GM12891 (cell line): ENCODE measurements around the gene SYNE1.
"Not testable (repeated sequence)": the region's sequence is repeated elsewhere in the genome, so short reads cannot be mapped to it uniquely, and the experiment has no call there.

Experiments used
- DNase-seq: peaks from one replicate; pipeline ENCODE4 v3.0.0; 2011; ENCODE audit warnings: low spot score; ENCODE audit not compliant: insufficient read length
- FAIRE-seq: peaks from 2 replicates; lab custom pipeline; 2011; peaks lifted over from hg19 to GRCh38; lab: Jason Lieb, UNC
- PAX5 ChIP-seq: IDR thresholded peaks from 2 replicates; pipeline ENCODE4 v1.6.1; 2011; ENCODE audit warnings: low read length, moderate library complexity, mild to moderate bottlenecking; ENCODE audit not compliant: insufficient read depth, severe bottlenecking
- POLR2A ChIP-seq: IDR thresholded peaks from 2 replicates; pipeline ENCODE4 v1.6.1; 2011; ENCODE audit warnings: low read depth, low read length, control low read depth
- POLR2AphosphoS5 ChIP-seq: IDR thresholded peaks from 2 replicates; pipeline ENCODE4 v1.6.1; 2011; ENCODE audit warnings: low read depth, low read length, control low read depth
- POU2F2 ChIP-seq: IDR thresholded peaks from 2 replicates; pipeline ENCODE4 v1.6.1; 2011; ENCODE audit warnings: low read depth, mild to moderate bottlenecking, control low read depth, low read length, moderate library complexity
- SPI1 ChIP-seq: IDR thresholded peaks from 2 replicates; pipeline ENCODE4 v1.6.1; 2011; ENCODE audit warnings: low read depth, low read length, control low read depth
- TAF1 ChIP-seq: IDR thresholded peaks from 2 replicates; pipeline ENCODE4 v1.6.1; 2011; ENCODE audit warnings: low read depth, low read length, control low read depth

Gene SYNE1

DNA sequence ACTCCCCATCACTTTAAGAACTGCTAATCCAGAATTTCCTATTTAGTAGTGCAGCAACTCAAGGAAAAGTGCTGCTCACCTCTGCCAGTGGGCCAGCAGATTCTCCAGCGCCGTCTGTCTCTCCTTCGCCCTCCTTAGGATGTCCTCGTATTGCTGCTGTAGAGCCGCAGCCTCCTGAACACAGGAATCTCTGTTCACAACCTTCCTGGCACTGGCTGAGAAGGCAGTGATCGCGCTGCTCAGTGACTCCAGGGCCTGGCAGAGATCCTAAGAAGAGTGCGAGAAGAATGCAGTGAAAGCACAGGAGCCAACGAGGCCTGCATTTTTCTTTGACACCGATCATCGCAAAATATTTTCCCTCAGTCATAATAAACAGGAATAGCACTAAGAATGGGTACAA, 209.0 kb downstream of the SYNE1 start:
- no peak for DNase-seq

DNA sequence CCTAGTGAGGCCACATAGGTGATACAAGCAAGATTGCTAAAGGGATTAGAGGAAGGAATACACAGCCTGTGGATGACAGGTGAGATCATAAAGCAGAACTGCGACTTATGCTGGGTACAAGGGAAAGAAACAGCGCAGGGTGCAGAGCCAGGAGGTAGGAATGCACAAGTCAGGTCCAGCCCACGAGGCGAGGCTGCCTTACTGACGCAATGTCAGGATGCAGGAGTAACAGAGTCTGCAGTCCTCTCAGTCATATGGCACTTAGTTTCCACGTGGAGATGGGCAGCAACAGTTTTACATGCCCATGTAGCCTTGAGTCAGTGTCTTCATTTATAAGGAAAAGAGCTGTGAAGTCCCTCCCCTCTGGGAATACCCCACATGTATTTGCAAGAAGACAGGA, 210.9 kb downstream of the SYNE1 start:
- no peak for DNase-seq
- no peak for TF ChIP-seq POU2F2
- TF ChIP-seq POLR2AphosphoS5 = no peak
- TF ChIP-seq POLR2A = no peak
- no peak for TF ChIP-seq PAX5
- TF ChIP-seq SPI1 = no peak
- TF ChIP-seq TAF1 = no peak
- no peak for FAIRE-seq

More for the DNA sequence above, 209.0 kb downstream of the SYNE1 start:
- FAIRE-seq = no peak
- no peak for TF ChIP-seq POLR2AphosphoS5
- no peak for TF ChIP-seq PAX5
- TF ChIP-seq POLR2A = no peak
- no peak for TF ChIP-seq POU2F2
- TF ChIP-seq SPI1 = no peak
- no peak for TF ChIP-seq TAF1

DNA sequence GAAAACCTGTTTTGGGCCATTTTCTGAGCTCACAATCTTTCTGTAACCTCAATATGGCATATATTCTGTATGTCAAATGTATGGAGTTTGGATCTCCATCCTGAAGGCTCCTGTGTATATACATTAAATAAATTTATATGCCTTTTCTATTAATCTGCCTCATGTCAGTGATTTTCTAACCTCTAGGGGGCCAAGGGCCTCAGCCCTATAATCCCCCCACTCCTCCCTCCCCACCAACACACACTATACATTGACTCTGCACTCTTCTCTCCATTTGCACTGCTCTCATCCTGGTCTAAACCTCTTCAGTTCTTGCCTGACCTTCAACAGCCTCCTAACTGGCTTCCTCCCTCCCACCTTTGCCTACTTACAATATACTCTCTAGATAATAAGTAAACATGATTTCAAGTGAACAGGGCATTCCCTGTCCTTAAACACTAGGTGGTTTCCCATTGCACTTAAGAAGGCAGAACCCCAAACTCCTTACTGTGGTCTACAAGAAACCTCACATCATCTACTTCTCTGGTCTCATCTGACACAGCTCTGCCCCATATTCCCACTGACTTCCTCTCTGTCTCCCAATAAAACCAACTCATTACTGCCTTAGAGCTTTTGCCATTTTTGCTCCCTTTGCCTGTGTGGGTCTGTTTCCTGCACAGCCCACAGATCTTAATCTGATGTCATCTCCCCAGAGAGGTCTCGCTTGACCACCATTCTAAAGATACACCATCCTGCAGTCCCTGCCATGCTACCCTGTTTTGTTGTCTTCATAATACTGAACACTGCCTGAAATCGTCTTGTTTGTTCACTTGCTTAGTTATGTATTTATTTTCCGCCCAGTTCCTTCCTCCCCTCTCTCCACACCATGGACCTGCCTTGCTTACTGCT, 213.7 kb downstream of the SYNE1 start:
- no peak for FAIRE-seq
- TF ChIP-seq TAF1 = no peak
- TF ChIP-seq SPI1 = no peak
- no peak for TF ChIP-seq POLR2AphosphoS5
- TF ChIP-seq POLR2A = no peak
- TF ChIP-seq PAX5 = no peak
- TF ChIP-seq POU2F2 = no peak
- DNase-seq = no peak

DNA sequence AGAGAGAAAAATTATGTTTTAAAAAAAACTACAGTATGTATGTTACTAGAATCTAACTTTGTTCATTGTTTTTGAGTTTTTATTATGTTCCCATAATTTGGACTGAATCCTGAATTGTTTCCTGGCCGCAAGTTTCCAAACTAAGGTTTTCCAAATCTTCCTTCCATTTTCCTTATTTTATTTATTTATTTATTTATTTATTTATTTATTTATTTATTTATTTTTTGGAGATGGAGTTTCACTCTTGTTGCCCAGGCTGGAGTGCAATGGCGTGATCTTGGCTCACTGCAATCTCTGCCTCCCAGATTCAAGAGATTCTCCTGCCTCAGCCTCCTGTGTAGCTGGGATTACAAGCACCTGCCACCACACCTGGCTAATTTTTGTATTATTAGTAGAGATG, 215.7 kb downstream of the SYNE1 start:
- DNase-seq, FAIRE-seq: not testable (repeated sequence)

DNA sequence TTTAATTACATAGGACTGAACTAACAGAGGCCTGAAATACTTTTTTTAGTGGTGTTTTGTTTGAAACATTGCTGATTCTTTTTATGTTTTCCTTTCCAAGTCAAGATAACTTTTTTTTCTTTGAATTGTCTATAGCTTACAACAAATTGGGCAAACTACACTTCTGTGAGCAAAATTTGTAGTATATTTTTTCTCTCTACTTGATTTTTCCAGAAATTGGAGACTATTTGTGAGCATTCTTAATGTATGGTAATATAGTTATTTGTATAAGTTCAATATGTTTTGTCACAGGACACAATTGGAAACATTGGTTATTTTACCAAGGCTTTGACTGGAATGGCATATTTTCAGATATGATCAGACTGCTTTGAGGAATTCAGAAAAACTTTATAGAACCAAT, 216.5 kb downstream of the SYNE1 start:
- no peak for FAIRE-seq
- DNase-seq = no peak
- no peak for TF ChIP-seq POLR2AphosphoS5
- no peak for TF ChIP-seq POLR2A
- no peak for TF ChIP-seq SPI1
- no peak for TF ChIP-seq TAF1
- TF ChIP-seq POU2F2 = no peak
- TF ChIP-seq PAX5 = no peak

DNA sequence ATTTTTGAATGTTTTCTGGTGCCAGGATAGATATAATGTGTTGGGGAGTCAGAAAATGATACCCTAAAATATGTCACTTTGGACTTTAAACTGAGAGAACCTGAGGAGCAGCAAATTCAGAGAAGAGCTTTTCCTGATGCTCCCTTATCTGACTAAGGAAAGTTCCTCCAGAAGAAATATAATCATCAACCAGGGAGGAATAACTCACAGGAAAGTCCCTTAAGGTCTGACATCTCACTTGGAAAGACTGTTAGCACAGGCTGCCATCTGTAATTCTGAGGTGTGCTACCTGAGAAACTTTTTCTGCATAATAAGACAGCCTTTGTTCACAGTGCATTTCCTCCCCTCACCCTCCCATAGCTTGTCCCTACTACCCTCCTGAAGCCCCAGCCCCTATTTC, 218.6 kb downstream of the SYNE1 start:
- DNase-seq = no peak
- no peak for TF ChIP-seq SPI1
- TF ChIP-seq PAX5 = no peak
- TF ChIP-seq POLR2A = no peak
- no peak for TF ChIP-seq POLR2AphosphoS5
- no peak for TF ChIP-seq POU2F2
- no peak for TF ChIP-seq TAF1
- FAIRE-seq = no peak

GRCh38 chr6:152416652-152417051, 220.5 kb downstream of the SYNE1 start:
- no peak for FAIRE-seq
- DNase-seq = no peak
- TF ChIP-seq TAF1 = no peak
- no peak for TF ChIP-seq SPI1
- TF ChIP-seq POLR2AphosphoS5 = no peak
- no peak for TF ChIP-seq POLR2A
- no peak for TF ChIP-seq POU2F2
- no peak for TF ChIP-seq PAX5

DNA sequence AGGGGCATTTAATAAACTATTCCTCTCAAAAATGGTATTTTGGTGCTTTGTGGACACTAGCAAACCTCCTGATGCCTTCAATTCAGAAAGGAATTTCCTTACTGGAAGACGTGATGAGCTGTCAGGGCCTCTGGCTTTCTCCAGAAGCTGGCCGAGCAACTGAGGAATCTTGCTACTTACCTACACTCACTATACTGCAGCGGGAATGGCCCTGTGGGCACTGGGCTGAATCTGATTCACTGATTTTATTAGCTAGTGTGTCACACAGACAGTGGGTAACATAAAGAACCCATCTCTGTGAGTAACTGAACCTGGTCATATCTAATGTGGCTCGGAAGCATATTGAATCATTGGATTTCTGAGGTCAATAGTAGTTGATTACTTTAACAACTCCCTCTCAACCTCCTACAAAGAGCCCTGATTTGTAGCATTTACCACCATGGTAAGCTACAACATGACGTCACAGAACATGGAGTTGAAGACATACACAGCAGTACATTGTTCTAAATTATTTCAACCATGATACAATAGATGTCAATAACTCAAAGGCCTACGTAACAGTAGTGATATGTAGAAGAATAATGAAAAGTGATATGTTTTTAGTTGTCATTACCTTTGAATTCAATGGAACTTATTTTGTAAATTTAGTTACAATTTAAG, 232.1 kb downstream of the SYNE1 start:
- DNase-seq = no peak
- no peak for FAIRE-seq

DNA sequence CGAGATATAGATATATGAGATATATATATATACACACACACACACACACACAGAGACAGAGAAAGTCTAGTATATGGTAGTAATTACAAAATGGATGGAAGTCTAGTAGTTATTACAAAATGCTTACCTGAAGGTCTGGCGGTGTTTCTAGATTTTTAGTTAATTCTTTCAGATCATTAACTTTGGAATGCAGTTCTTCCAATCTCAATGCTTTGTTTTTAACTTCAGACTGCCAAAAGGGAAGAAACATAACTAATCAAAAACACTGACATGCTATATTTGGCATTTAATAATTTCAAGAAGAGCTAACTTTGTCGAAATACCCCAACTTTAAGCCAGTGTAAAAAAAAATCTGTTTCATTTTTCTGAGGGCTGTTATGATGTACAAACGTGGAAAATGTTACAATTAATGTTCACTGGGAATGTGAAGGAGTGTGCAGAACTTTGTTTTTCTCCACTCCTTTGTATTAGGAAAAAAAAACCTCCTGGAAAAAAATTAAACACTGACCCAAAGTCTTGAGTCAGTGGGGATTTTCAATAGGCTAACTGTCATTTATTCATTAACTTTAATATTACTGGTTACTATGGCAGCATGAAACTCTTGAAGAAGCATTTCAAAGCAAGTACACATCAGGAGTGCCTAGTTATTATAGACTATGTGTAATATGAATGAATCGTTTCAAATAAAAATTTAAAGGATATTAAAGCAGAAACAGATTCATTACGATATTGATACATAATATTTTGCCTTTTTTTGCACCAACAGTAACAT, 232.9 kb downstream of the SYNE1 start:
- no peak for DNase-seq
- TF ChIP-seq PAX5 (no peak), TAF1 (no peak), POLR2AphosphoS5 (no peak), POU2F2 (no peak), SPI1 (no peak), POLR2A (no peak)
- no peak for FAIRE-seq

More for the DNA sequence above, 232.1 kb downstream of the SYNE1 start:
- TF ChIP-seq POU2F2 (no peak), POLR2A (no peak), POLR2AphosphoS5 (no peak), SPI1 (no peak), PAX5 (no peak), TAF1 (no peak)

DNA sequence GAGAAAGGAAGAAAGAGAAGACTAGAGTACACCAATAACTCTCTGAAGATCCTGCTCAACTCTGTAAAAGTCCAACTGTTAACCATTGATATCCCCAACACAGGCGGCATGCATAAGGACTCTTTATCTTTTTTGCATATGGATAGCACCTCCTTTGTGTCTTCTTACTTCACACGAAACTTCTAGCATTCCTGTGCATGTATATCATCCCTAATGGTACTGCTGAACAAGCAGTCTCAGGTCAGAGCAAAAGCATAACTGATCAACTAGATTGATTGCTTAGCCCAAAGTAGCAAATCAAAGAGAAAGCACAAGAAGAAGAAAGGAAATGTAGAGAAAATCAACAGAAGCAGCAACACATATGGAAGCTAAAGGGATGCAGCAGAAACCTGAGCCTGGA, 234.4 kb downstream of the SYNE1 start:
- no peak for FAIRE-seq

More for the DNA sequence above, 234.4 kb downstream of the SYNE1 start:
- no peak for DNase-seq
- TF ChIP-seq SPI1 (no peak), POU2F2 (no peak), POLR2A (no peak), PAX5 (no peak), TAF1 (no peak), POLR2AphosphoS5 (no peak)
